Esophagus squamous epithelium (tissue), 5 donors: Measurements from ENCODE around the gene KCNQ1. TPM values are rescaled to one million over a fixed set of nuclear protein-coding genes. Genes with fewer than 3 reads are reported as not detected.
A peak's percentile ranks its signal among the peaks of the same experiment; 100 is the strongest.

Experiments
- DNase-seq: peaks from one replicate; lab custom pipeline; 2025; lab: John Stamatoyannopoulos, UW
- H3K27ac ChIP-seq, 4 donors: fragments of 200-600 bp; sonication (generic); one replicate each; pipeline ENCODE4 v1.5.1; 2016 to 2019; ENCODE audit warnings: mild to moderate bottlenecking in 1 of 4
- H3K27me3 ChIP-seq, 4 donors: fragments of 200-600 bp; sonication (generic); 1 replicate in 3 of 4; 2 replicates in 1 of 4; pipeline versions ENCODE4 v1.5.1 to v1.6.0; 2017 to 2021; ENCODE audit warnings: antibody characterized with exemption in 1 of 4
- H3K36me3 ChIP-seq, 3 donors: fragments of 200-600 bp; sonication (generic); one replicate each; pipeline ENCODE4 v1.5.1; 2016 to 2019
- H3K4me1 ChIP-seq, 3 donors: fragments of 200-600 bp; sonication (generic); one replicate each; pipeline ENCODE4 v1.5.1; 2017 to 2019
- H3K4me3 ChIP-seq, 4 donors: fragments of 200-600 bp; sonication (generic); 1 replicate in 3 of 4; 2 replicates in 1 of 4; pipeline ENCODE4 v1.5.1; 2016 to 2019; ENCODE audit warnings: mild to moderate bottlenecking in 2 of 4, moderate library complexity in 1 of 4
- H3K9me3 ChIP-seq, 3 donors: fragments of 200-600 bp; sonication (generic); one replicate each; pipeline ENCODE4 v1.5.1; 2016 to 2019
- CTCF ChIP-seq, 6 experiments: fragments of 450-650 bp in 4 of 6; fragments of 200-600 bp in 2 of 6; sonication (generic) in 2 of 6; IDR thresholded peaks; one replicate each; pipeline ENCODE4 v1.5.1; 2016 to 2019; ENCODE audit warnings: antibody characterized with exemption in 6 of 6, mild to moderate bottlenecking in 4 of 6, moderate library complexity in 4 of 6
- POLR2A ChIP-seq, 4 donors: fragments of 450-650 bp; IDR thresholded peaks; one replicate each; pipeline ENCODE4 v1.6.1; 2017; ENCODE audit warnings: antibody characterized with exemption in 4 of 4, mild to moderate bottlenecking in 4 of 4, moderate library complexity in 3 of 4
- WGBS, 2 donors: methylation state at CpG; one replicate each; pipeline ENCODE4 v1.1.5; 2018; 5-methylcytosine and 5-hydroxymethylcytosine counted together
- intact Hi-C: fragments of 100-400 bp; cut with DNase I; formaldehyde crosslinking; loops from one replicate; pipeline ENCODE4 v1.15.0; 2022
- total RNA-seq, 4 donors: library from RNA; depleted of rRNA; stranded (reverse); fragments of >200 nt; gene quantifications; one replicate each; pipeline ENCODE4 v1.1.0, GENCODE V29; 2016
- donor health status: DM: yes; HTN: yes; CAD: no.

Gene KCNQ1
- total RNA-seq, 4 donors from 2014 or later: 0.61 to 3.1 (median 0.72) TPM

- no peaks in the 10 kb centered on the region for H3K27me3 ChIP-seq
- WGBS, 2 donors: 80 to 100% methylated on average over 1 to 2 of the region's 5 CpGs
- no peak for DNase-seq
- H3K9me3 ChIP-seq: peaks cover 0 to 42% (median 33%) of the 10 kb centered on the region in 3 donors
- TF ChIP-seq POLR2A (IDR thresholded peaks at IDR 0.05): no peak
- TF ChIP-seq CTCF (IDR thresholded peaks at IDR 0.05): no peak
- peaks cover 0 to 10% (median 0%) of the 10 kb centered on the region in 3 donors for H3K4me1 ChIP-seq
- H3K4me3 ChIP-seq: no peak overlapping the region
- intact Hi-C loops: no loop called here
- no peak overlapping the region for H3K27ac ChIP-seq
- no peaks in the 10 kb centered on the region for H3K36me3 ChIP-seq
Measured at GRCh38 chr11:2818503-2818902, 373.7 kb downstream of the KCNQ1 start.

- TF ChIP-seq CTCF (IDR thresholded peaks at IDR 0.05) (no peak), POLR2A (IDR thresholded peaks at IDR 0.05) (no peak)
- intact Hi-C loops: no loop called here
- Histone ChIP-seq H3K27me3 (no peaks in the 10 kb centered on the region), H3K4me3 (no peak overlapping the region), H3K27ac (no peak overlapping the region), H3K36me3 (no peaks in the 10 kb centered on the region), H3K9me3 (peaks cover 0 to 42% (median 33%) of the 10 kb centered on the region in 3 donors), H3K4me1 (peaks cover 0 to 13% (median under 1%) of the 10 kb centered on the region in 3 donors)
- 83 to 87% methylated on average over 3 of the region's 3 CpGs for WGBS, 2 donors
- DNase-seq: no peak
Measured at GRCh38 chr11:2819316-2819715, 374.5 kb downstream of the KCNQ1 start.

GRCh38 chr11:2820976-2821375 lies 376.2 kb downstream of the KCNQ1 start:
- intact Hi-C loops: no loop called here
- Histone ChIP-seq H3K27ac (no peak overlapping the region), H3K9me3 (peaks cover 0 to 38% (median 26%) of the 10 kb centered on the region in 3 donors), H3K27me3 (peaks cover 0 to 7% (median 0%) of the 10 kb centered on the region in 4 donors), H3K36me3 (no peaks in the 10 kb centered on the region), H3K4me3 (no peak overlapping the region), H3K4me1 (peaks cover 12 to 30% (median 16%) of the 10 kb centered on the region in 3 donors)
- TF ChIP-seq POLR2A (IDR thresholded peaks at IDR 0.05) (no peak), CTCF (IDR thresholded peaks at IDR 0.05) (no peak)
- no peak for DNase-seq
- WGBS, 2 donors: 93 to 94% methylated on average over 2 to 5 of the region's 16 CpGs

- TF ChIP-seq POLR2A (IDR thresholded peaks at IDR 0.05): no peak
- no peak for TF ChIP-seq CTCF (IDR thresholded peaks at IDR 0.05)
- no peak overlapping the region for H3K4me3 ChIP-seq
- peaks cover 0 to 29% (median 22%) of the 10 kb centered on the region in 3 donors for H3K9me3 ChIP-seq
- 86% methylated on average over 5 to 7 of the region's 8 CpGs for WGBS, 2 donors
- intact Hi-C loops: no loop called here
- no peak for DNase-seq
- no peak overlapping the region for H3K27ac ChIP-seq
- peaks cover 0 to 11% (median 0%) of the 10 kb centered on the region in 4 donors for H3K27me3 ChIP-seq
- H3K4me1 ChIP-seq: peaks cover 17 to 36% (median 24%) of the 10 kb centered on the region in 3 donors
- no peaks in the 10 kb centered on the region for H3K36me3 ChIP-seq
Measured at GRCh38 chr11:2821891-2822290, 377.1 kb downstream of the KCNQ1 start.

DNA sequence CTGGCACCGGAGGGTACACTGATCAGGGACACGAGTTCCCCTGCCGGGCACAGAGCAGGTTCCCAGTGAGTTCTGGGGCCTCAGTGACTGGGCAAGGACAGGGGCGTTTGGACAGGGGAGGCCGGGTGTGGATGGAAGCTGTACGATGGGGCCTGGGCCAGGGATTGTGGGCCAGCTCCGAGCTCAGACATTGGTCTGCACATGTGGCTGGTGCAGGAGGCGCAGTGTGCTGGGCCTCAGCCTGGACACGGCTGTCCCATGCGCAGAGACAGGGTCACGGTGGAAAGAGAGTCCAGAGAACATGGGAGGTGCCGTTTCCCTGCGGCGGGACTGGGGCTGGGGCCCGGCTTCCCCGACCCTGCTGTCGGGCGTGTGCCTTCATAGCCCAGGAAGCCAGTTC lies 380.0 kb downstream of the KCNQ1 start:
- Histone ChIP-seq H3K4me1 (peaks cover 21 to 37% (median 26%) of the 10 kb centered on the region in 3 donors), H3K27ac (peak overlapping the region; percentile 78 to 96 (median 86)), H3K27me3 (peaks cover 0 to 11% (median 0%) of the 10 kb centered on the region in 4 donors), H3K4me3 (peak overlapping the region in 1 of 4 donors; percentile 40), H3K9me3 (peaks cover 0 to 24% (median 20%) of the 10 kb centered on the region in 3 donors), H3K36me3 (no peaks in the 10 kb centered on the region)
- DNase-seq: no peak
- TF ChIP-seq POLR2A (IDR thresholded peaks at IDR 0.05): no peak
- no peak for TF ChIP-seq CTCF (IDR thresholded peaks at IDR 0.05)
- WGBS, 2 donors: 37% methylated on average over 2 of the region's 18 CpGs; no CpG with 5 or more reads in 1 of the 2 donors
- intact Hi-C loops: no loop called here
